ENCODE data around the gene RAD51B.

The RAD51B gene

GRCh38 chr14:68241862-68242487, 422.4 kb downstream of the RAD51B start:
- DNase-seq, result no peak

- DNase-seq, result peak; percentile 91
These were observed 424.0 kb downstream of the RAD51B start for GRCh38 chr14:68243450-68244010.

- DNase-seq, result peak; percentile 41
These were observed 424.8 kb downstream of the RAD51B start for GRCh38 chr14:68244262-68244980.

- DNase-seq, result peak; percentile 42
These were observed 425.8 kb downstream of the RAD51B start for GRCh38 chr14:68245146-68246073.

GRCh38 chr14:68246074-68246785, 426.7 kb downstream of the RAD51B start:
- DNase-seq, result no peak

- DNase-seq, result peak; percentile 30
These were observed 427.2 kb downstream of the RAD51B start for GRCh38 chr14:68246786-68247105.

- DNase-seq, result no peak
These were observed 427.7 kb downstream of the RAD51B start for GRCh38 chr14:68247274-68247673.

GRCh38 chr14:68247676-68248268, 428.2 kb downstream of the RAD51B start:
- DNase-seq, result no peak

- peak; percentile 82 for DNase-seq
These were observed 429.1 kb downstream of the RAD51B start for GRCh38 chr14:68248481-68249255.

- peak; percentile 60 for DNase-seq
These were observed 430.3 kb downstream of the RAD51B start for GRCh38 chr14:68249661-68250451.

- DNase-seq, result peak; percentile 71
These were observed 431.6 kb downstream of the RAD51B start for GRCh38 chr14:68250927-68251768.

GRCh38 chr14:68251769-68252100, 432.2 kb downstream of the RAD51B start:
- DNase-seq, result no peak

GRCh38 chr14:68253160-68253780, 433.7 kb downstream of the RAD51B start:
- DNase-seq, result no peak

GRCh38 chr14:68253878-68254528, 434.4 kb downstream of the RAD51B start:
- no peak for DNase-seq

- DNase-seq, result peak; percentile 8
These were observed 435.3 kb downstream of the RAD51B start for GRCh38 chr14:68254669-68255527.

GRCh38 chr14:68255693-68256178, 436.2 kb downstream of the RAD51B start:
- peak; percentile 12 for DNase-seq

- no peak for DNase-seq
These were observed 438.4 kb downstream of the RAD51B start for GRCh38 chr14:68257969-68258368.
